MM.1S (cell line): ENCODE data around the gene GRB7.

Experiments used
- CTCF ChIP-seq: fragments of 300-600 bp; sonication (generic); IDR thresholded peaks from 2 replicates; pipeline ENCODE4 v1.5.1; 2016; ENCODE audit warnings: antibody characterized with exemption, low read length, mixed read lengths
- EZH2 ChIP-seq: fragments of 300-600 bp; sonication (generic); optimal IDR thresholded peaks from 2 replicates; pipeline ENCODE3; 2017; ENCODE audit warnings: low read depth, mild to moderate bottlenecking, antibody characterized with exemption, low read length, mixed read lengths

- TF ChIP-seq CTCF, result no peak
- no peak for TF ChIP-seq EZH2
Observed at GRCh38 chr17:39715375-39716072, 22.2 kb upstream of the GRB7 start.
